Muscle layer of colon (tissue), 2 donors: ENCODE measurements around the gene USP11.
A peak's percentile ranks its signal among the peaks of the same experiment; 100 is the strongest.

Experiments
- H3K27ac ChIP-seq: one replicate; pipeline ENCODE4 v1.7.0; 2013; ENCODE audit warnings: low read depth, mild to moderate bottlenecking, low read length, moderate library complexity
- H3K27me3 ChIP-seq, 2 donors: one replicate each; pipeline ENCODE4 v1.7.0; 2013; ENCODE audit warnings: low read length in 2 of 2, mild to moderate bottlenecking in 2 of 2; ENCODE audit not compliant: insufficient read depth in 2 of 2, control insufficient read depth in 1 of 2
- H3K36me3 ChIP-seq: one replicate; pipeline ENCODE4 v1.7.0; 2013; ENCODE audit warnings: mild to moderate bottlenecking, low read length; ENCODE audit not compliant: insufficient read depth
- H3K4me1 ChIP-seq: one replicate; pipeline ENCODE4 v1.7.0; 2013; ENCODE audit warnings: mild to moderate bottlenecking, low read length; ENCODE audit not compliant: insufficient read depth
- H3K4me3 ChIP-seq, 2 donors: one replicate each; pipeline ENCODE4 v1.7.0; 2013; ENCODE audit warnings: low read length in 2 of 2, low read depth in 1 of 2, mild to moderate bottlenecking in 1 of 2, moderate library complexity in 1 of 2
- H3K9ac ChIP-seq: one replicate; pipeline ENCODE4 v1.7.0; 2013; ENCODE audit warnings: low read length
- H3K9me3 ChIP-seq: one replicate; pipeline ENCODE4 v1.7.0; 2013; ENCODE audit warnings: mild to moderate bottlenecking, low read length
- donor health status: abdominal sarcoma.
- donor health status: Adenocarcinoma of cecum.

The USP11 gene

DNA sequence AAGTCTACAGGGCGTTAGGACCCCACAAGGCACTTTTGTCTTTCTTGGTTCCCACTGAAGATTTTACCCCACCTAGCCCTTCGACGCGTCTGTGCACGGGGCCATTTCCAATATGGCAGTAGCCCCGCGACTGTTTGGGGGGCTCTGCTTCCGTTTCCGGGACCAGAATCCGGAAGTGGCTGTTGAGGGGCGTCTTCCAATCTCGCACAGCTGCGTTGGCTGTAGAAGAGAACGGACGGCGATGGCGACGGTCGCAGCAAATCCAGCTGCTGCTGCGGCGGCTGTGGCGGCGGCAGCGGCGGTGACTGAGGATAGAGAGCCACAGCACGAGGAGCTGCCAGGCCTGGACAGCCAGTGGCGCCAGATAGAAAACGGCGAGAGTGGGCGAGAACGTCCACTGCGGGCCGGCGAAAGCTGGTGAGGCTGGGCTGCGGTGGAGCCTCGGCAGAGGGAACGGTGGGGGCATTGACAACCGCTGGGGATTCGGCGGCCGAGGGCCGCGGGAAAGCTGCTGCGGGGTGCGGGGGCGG is at the start of gene USP11:
USP11 (plus strand) TSS at position 207 of the 530 bp plus-strand sequence; CDS start at position 242, 35 bp downstream.
- peak within 1 kb of the TSS; percentile 88 for H3K27ac ChIP-seq
- no peaks in the 10 kb centered on the region for H3K9me3 ChIP-seq
- peaks cover 7% of the 10 kb centered on the region for H3K4me1 ChIP-seq
- peak within 1 kb of the TSS; percentile 56 for H3K9ac ChIP-seq
- peaks cover 0 to 5% of the 10 kb centered on the region in 2 donors for H3K27me3 ChIP-seq
- peak within 1 kb of the TSS; percentile 31 to 47 for H3K4me3 ChIP-seq
- peaks cover 8% of the 10 kb centered on the region for H3K36me3 ChIP-seq

DNA sequence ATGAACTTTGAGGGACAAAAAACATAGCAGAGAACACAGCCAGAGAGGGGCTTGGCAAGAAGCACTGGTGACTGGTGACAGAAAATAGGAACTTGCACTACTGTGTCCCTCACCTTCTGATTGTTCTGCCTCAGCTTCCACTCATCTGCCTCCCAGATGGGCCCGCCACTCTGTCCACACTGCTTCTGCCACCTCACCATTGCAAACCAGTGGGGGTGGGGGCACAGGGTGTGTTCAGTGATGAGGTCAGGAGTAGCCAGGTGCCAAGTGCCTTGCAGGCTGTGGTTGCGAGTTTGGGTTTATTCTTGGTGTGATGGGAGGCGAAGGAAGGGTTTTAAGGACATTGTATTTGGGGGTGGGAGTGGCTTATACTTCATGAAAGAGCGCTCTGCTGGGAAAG is 48.3 kb upstream of the USP11 start:
- Histone ChIP-seq H3K9me3 (no peaks in the 10 kb centered on the region), H3K27me3 (peaks cover 0 to 19% of the 10 kb centered on the region in 2 donors), H3K4me1 (no peaks in the 10 kb centered on the region), H3K36me3 (peaks cover 27% of the 10 kb centered on the region), H3K27ac (no peak overlapping the region), H3K9ac (no peak overlapping the region), H3K4me3 (no peak overlapping the region)

DNA sequence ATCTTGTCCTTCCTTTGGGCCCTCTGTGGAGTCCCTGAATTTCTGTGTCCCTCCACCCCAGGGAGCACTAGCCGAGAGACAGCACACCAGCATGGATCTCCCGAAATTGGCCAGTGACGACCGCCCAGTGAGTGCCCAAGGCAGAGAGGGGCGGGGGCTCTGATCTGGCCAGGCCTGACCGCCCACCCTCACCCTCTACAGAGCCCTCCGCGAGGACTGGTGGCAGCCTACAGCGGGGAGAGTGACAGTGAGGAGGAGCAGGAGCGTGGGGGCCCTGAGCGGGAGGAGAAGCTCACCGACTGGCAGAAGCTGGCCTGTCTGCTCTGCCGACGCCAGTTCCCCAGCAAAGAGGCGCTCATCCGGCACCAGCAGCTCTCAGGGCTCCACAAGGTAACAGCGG is 47.6 kb upstream of the USP11 start:
- H3K9ac ChIP-seq, result no peak overlapping the region
- H3K36me3 ChIP-seq, result peaks cover 23% of the 10 kb centered on the region
- no peak overlapping the region for H3K27ac ChIP-seq
- H3K4me3 ChIP-seq, result no peak overlapping the region
- H3K27me3 ChIP-seq, result peaks cover 0 to 27% of the 10 kb centered on the region in 2 donors
- no peaks in the 10 kb centered on the region for H3K4me1 ChIP-seq
- H3K9me3 ChIP-seq, result no peaks in the 10 kb centered on the region

DNA sequence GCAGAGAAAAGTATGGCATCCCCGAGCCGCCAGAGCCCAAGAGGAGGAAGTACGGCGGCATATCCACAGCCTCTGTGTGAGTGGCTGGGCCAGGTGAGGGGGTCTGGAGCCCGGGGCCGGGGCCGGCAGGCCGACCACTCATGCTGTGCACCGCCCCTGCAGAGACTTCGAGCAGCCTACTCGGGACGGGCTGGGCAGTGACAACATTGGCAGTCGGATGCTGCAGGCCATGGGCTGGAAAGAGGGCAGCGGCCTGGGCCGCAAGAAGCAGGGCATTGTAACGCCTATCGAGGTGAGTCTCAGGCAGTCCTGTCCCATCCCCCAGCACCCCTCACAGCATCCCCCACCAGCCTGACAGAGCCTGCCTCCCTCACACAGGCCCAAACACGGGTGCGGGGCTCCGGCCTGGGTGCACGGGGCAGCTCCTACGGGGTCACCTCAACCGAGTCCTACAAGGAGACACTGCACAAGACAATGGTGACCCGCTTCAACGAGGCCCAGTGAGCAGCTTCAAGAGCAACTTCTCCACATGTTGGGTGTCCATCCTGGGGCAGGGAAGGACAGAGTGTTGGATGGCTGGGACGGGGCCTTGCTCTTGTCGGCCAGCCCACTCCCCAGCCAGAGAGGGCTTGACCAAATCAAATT is 46.6 kb upstream of the USP11 start:
- H3K27me3 ChIP-seq, result peaks cover 0 to 35% of the 10 kb centered on the region in 2 donors
- H3K27ac ChIP-seq, result no peak overlapping the region
- no peaks in the 10 kb centered on the region for H3K4me1 ChIP-seq
- H3K36me3 ChIP-seq, result peaks cover 22% of the 10 kb centered on the region
- H3K4me3 ChIP-seq, result no peak overlapping the region
- H3K9ac ChIP-seq, result no peak overlapping the region
- no peaks in the 10 kb centered on the region for H3K9me3 ChIP-seq

DNA sequence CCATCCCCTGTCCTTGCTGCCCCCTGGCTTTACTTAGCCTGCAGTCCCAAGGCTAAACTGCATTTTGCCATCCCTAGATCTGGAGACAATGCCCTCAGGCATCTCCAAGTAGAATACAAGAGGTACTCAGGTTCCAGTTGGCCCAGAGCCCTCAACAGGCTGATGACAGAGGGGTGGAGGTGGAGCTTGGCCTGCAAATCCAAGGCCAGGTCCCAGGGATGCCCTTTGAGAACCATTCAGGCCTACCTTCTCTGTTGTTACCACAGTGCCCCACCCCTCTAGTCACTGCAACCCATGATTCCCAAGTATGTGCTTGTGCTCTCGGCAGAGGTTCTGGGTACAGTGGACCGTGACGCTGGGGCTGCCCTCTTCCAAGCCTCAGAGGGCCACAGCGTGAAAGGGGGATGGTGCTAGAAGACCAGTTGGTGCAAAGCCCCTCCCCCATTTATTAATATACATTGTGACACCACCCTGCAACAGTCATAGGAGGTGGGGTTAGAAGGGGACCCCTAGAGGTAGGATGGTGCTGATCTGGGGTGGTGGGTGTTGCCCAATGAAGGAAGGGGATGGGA is 45.6 kb upstream of the USP11 start:
- Histone ChIP-seq H3K9me3 (no peaks in the 10 kb centered on the region), H3K9ac (no peak overlapping the region), H3K27me3 (peaks cover 0 to 28% of the 10 kb centered on the region in 2 donors), H3K36me3 (peaks cover 12% of the 10 kb centered on the region), H3K4me3 (no peak overlapping the region), H3K27ac (no peak overlapping the region), H3K4me1 (no peaks in the 10 kb centered on the region)

DNA sequence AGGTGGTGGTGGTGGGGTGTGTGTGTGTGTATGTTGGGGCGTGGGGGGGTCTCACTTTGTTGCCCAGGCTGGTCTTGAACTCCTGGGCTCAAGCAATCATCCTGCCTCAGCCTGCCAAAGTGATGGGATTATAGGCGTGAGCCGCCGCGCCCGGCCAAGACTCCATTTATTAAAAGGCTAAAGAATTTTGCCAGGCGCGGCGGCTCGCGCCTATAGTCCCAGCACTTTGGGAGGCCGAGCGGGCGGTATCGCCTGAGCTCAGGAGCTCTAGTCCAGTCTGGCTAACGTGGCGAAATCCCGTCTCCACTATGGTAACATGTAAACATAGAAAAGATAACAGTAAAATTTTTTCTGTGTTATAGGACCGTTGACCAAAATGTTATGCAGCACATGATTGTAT is 42.9 kb upstream of the USP11 start:
- peaks cover 0 to 25% of the 10 kb centered on the region in 2 donors for H3K27me3 ChIP-seq

DNA sequence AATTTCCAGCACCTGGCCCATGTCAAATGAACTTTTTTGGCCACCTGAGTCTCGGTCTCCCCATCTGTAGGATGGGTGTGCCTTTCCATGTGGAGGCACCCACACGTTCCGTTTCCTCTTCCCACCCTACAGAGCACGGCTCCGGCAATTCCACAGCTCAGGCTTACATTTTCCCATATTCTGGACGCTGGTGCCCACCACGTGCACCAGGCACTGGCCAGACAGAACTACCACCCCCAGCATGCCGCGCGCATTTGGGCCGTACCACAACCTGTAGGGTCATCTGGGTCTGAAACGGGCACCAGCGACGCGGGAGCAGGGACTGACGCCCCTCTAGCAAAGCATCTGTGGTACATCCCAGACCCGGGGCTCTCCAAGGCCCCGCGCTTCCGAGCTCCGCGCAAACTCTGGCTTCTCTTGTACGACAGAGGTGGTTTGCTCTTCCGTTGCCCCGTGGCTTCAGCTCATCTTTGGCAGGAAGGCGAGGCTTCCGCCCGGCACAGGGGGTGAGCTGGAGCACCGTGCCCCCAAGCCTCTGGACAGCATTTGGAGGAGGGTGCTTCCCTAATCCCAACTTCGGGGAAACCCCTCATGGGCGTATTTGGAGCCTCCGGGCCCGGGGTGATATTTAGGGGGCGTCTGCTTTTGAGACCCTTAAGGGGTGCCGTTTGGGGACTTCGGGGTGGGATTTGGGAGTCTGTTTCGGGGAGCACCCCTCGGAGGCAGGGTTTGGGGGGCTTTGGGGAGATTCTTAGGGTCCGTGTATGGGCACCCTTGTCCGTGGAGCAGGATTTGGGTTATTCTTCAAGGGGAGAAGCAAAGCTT is 42.2 kb upstream of the USP11 start:
- Histone ChIP-seq H3K27ac (peak overlapping the region; percentile 54), H3K9ac (peak overlapping the region; percentile 57)

More for the DNA sequence above, 42.9 kb upstream of the USP11 start:
- H3K27ac ChIP-seq, result no peak overlapping the region
- no peaks in the 10 kb centered on the region for H3K9me3 ChIP-seq
- H3K4me1 ChIP-seq, result peaks cover 7% of the 10 kb centered on the region
- no peak overlapping the region for H3K9ac ChIP-seq
- no peak overlapping the region for H3K4me3 ChIP-seq
- H3K36me3 ChIP-seq, result peaks cover 3% of the 10 kb centered on the region

DNA sequence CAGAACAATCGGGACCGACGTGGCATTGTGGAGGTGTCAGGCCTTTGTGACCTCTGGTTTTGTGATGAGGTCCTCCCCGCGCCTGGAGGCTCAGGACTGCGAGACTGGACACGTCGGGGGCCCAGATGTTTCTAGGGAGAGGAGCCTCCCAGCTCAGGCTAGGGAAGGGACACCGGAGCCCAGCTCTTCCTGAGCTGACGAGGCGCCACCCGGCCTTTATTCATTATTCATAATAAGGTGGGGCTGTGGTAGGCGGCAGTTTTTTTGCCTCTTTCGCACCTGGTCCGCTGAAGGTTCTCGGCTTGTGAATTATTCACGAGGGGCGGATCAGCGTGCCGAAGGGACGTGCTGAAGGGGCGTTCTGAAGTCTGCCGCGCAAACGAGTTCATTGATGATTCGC is 41.5 kb upstream of the USP11 start:
- peaks cover 0 to 25% of the 10 kb centered on the region in 2 donors for H3K27me3 ChIP-seq
- H3K9me3 ChIP-seq, result no peaks in the 10 kb centered on the region
- no peak overlapping the region for H3K27ac ChIP-seq
- H3K4me1 ChIP-seq, result peaks cover 21% of the 10 kb centered on the region
- peak overlapping the region; percentile 57 for H3K9ac ChIP-seq
- peak overlapping the region; percentile 11 to 72 for H3K4me3 ChIP-seq
- H3K36me3 ChIP-seq, result no peaks in the 10 kb centered on the region

More for the DNA sequence above, 42.2 kb upstream of the USP11 start:
- peaks cover 2% of the 10 kb centered on the region for H3K36me3 ChIP-seq
- no peaks in the 10 kb centered on the region for H3K9me3 ChIP-seq
- peaks cover 14% of the 10 kb centered on the region for H3K4me1 ChIP-seq
- peak overlapping the region; percentile 11 to 72 for H3K4me3 ChIP-seq
- peaks cover 0 to 25% of the 10 kb centered on the region in 2 donors for H3K27me3 ChIP-seq

DNA sequence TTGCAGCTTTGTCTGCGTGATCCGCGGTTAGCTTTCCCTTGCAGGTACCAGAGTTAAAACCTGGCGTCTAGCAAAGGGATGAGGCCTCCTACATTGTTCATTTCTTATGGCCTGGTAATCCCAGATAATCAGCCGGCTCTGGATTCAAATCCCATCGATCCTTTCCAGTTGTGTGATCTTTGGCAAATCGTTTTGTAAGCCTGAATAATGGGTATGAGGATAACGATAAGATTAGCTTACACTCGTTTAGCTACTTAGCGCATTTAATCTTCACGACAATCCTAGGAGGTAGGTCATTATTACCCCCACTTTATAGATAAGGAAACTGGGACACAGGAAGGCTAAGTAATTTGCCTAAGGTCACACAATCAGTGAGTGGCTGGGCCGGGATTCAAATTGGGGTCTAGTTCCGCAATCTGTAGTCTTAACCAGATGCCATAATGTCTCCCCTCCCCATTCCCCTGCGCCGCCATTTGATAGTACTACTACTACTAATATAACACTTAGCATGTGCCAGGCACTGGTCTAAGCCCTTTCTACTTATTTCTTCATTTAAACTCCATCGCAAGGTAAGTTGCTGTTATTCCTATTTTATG is 40.9 kb upstream of the USP11 start:
- Histone ChIP-seq H3K9me3 (no peaks in the 10 kb centered on the region), H3K27ac (no peak overlapping the region), H3K4me1 (peaks cover 27% of the 10 kb centered on the region), H3K9ac (no peak overlapping the region), H3K36me3 (no peaks in the 10 kb centered on the region), H3K27me3 (peaks cover 0 to 24% of the 10 kb centered on the region in 2 donors), H3K4me3 (peak overlapping the region in 1 of 2 donors; percentile 72)

DNA sequence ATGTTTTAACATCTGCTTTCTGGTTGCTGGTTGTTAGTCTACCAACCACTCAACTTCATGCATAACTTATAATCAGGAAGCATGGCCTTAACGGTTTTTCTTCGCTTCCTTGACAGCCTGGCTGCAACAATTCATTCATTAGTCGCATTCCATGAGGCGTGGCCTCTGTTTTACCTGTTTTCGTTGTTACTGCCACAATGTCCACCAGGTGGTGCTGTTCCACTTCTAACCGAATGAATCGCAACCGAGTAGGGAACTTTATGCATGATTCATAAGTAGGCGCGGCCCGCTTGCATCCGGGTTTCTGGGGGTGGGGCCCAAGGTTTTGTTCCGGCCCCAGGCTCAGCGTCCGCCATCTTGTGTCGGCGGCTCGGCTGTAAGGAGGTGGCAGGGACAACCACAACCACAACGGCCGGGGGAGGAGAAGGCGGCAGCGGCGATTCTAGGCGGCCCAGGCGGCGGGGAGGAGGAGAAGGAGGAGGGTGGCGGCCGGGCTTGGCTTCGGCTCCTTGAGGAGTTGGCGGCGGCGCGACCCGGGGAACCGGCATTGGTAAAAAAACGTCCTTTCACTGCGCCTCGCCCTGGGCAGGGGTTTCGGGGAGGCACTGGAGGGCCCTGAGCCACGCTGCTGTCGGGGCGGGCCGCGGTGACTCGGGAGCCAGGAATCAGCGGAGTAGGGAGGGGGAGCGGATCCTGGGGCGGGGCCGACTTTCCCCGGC is 39.2 kb upstream of the USP11 start, which contains the start of gene UBA1:
UBA1 (plus strand) TSS at position 355 of the 719 bp plus-strand sequence. CDS start 4,974 bp downstream, outside the sequence.
- Histone ChIP-seq H3K4me3 (peak within 1 kb of the TSS; percentile 63 to 88), H3K9ac (peak within 1 kb of the TSS; percentile 96), H3K36me3 (peaks cover 9% of the 10 kb centered on the region), H3K27me3 (peaks cover 0 to 21% of the 10 kb centered on the region in 2 donors), H3K27ac (peak within 1 kb of the TSS; percentile 70), H3K4me1 (peaks cover 42% of the 10 kb centered on the region), H3K9me3 (no peaks in the 10 kb centered on the region)
